ENCODE results near the gene DOCK8. TPM values are rescaled to one million over a fixed set of nuclear protein-coding genes. Genes with fewer than 3 reads are reported as not detected.
A peak's percentile ranks its signal among the peaks of the same experiment; 100 is the strongest.
"Not testable (repeated sequence)": the region's sequence is repeated elsewhere in the genome, so short reads cannot be mapped to it uniquely, and the experiment has no call there.

The DOCK8 gene
- 0.21 and 2.1 TPM in 2 replicates for total RNA-seq
- polyA plus RNA-seq (2012), result not detected

- DNase-seq (ENCODE audit: low read depth), result no peak
These were observed at the start of gene DOCK8 for GRCh38 chr9:214648-215493. Gene DOCK8 (plus strand): TSS chr9:214865. CDS start chr9:214977, 112 bp downstream.

GRCh38 chr9:169757-170156, 44.9 kb upstream of the DOCK8 start:
- not testable (repeated sequence) for DNase-seq (ENCODE audit: low read depth)

- not testable (repeated sequence) for DNase-seq (ENCODE audit: low read depth)
These were observed 36.4 kb upstream of the DOCK8 start for GRCh38 chr9:178140-178825.

- DNase-seq (ENCODE audit: low read depth), result peak; percentile 39
These were observed 35.7 kb upstream of the DOCK8 start, which contains the start of gene ZNG1A for GRCh38 chr9:178970-179383. Gene ZNG1A (minus strand): TSS chr9:179056. CDS start chr9:178969, 87 bp downstream.

- not testable (repeated sequence) for DNase-seq (ENCODE audit: low read depth)
These were observed 15.1 kb upstream of the DOCK8 start for GRCh38 chr9:199601-200000.

- no peak for DNase-seq (ENCODE audit: low read depth)
These were observed 8.2 kb upstream of the DOCK8 start for GRCh38 chr9:206481-206880.

GRCh38 chr9:209143-209758, 5.4 kb upstream of the DOCK8 start:
- DNase-seq (ENCODE audit: low read depth), result no peak

- DNase-seq (ENCODE audit: low read depth), result no peak
These were observed 3.6 kb upstream of the DOCK8 start for GRCh38 chr9:211036-211435.

- no peak for DNase-seq (ENCODE audit: low read depth)
These were observed 3.1 kb upstream of the DOCK8 start for GRCh38 chr9:211557-211956.

GRCh38 chr9:212297-212696, 2.4 kb upstream of the DOCK8 start:
- no peak for DNase-seq (ENCODE audit: low read depth)

GRCh38 chr9:213901-214300, 764 bp upstream of the DOCK8 start:
- not testable (repeated sequence) for DNase-seq (ENCODE audit: low read depth)

GRCh38 chr9:214351-214647, 366 bp upstream of the DOCK8 start:
- no peak for DNase-seq (ENCODE audit: low read depth)

- DNase-seq (ENCODE audit: low read depth), result no peak
These were observed 1.0 kb downstream of the DOCK8 start for GRCh38 chr9:215631-216155.

GRCh38 chr9:216866-217265, 2.2 kb downstream of the DOCK8 start:
- no peak for DNase-seq (ENCODE audit: low read depth)

GRCh38 chr9:217950-218349, 3.3 kb downstream of the DOCK8 start:
- no peak for DNase-seq (ENCODE audit: low read depth)

- DNase-seq (ENCODE audit: low read depth), result not testable (repeated sequence)
These were observed 4.4 kb downstream of the DOCK8 start for GRCh38 chr9:219036-219435.

- no peak for DNase-seq (ENCODE audit: low read depth)
These were observed 5.2 kb downstream of the DOCK8 start for GRCh38 chr9:219670-220365.

GRCh38 chr9:221989-222776, 7.5 kb downstream of the DOCK8 start:
- no peak for DNase-seq (ENCODE audit: low read depth)

- no peak for DNase-seq (ENCODE audit: low read depth)
These were observed 8.5 kb downstream of the DOCK8 start for GRCh38 chr9:223152-223551.

- DNase-seq (ENCODE audit: low read depth), result no peak
These were observed 9.4 kb downstream of the DOCK8 start for GRCh38 chr9:224026-224425.

Data from myocyte (in vitro differentiated cells).